Esophagus (tissue), 2 donors: ENCODE results near the gene RILPL2. TPM values are rescaled to one million over a fixed set of nuclear protein-coding genes. Genes with fewer than 3 reads are reported as not detected.
"Not testable (repeated sequence)": the region's sequence is repeated elsewhere in the genome, so short reads cannot be mapped to it uniquely, and the experiment has no call there.

Experiments used
- H3K27ac ChIP-seq, 2 donors: one replicate each; pipeline ENCODE4 v1.5.1; 2013; ENCODE audit warnings: low read depth in 2 of 2, mild to moderate bottlenecking in 2 of 2, inconsistent platforms in 1 of 2, low read length in 1 of 2, moderate library complexity in 1 of 2
- H3K27me3 ChIP-seq, 2 donors: one replicate each; pipeline ENCODE4 v1.6.1; 2013; ENCODE audit warnings: low read length in 2 of 2, control low read depth in 1 of 2, mild to moderate bottlenecking in 1 of 2; ENCODE audit not compliant: insufficient read depth in 2 of 2, control insufficient read depth in 1 of 2
- H3K36me3 ChIP-seq, 2 donors: one replicate each; pipeline ENCODE4 v1.6.1; 2013; ENCODE audit warnings: low read length in 1 of 2; ENCODE audit not compliant: control insufficient read depth in 2 of 2, insufficient read depth in 2 of 2
- H3K4me1 ChIP-seq, 2 donors: one replicate each; pipeline ENCODE4 v1.6.1; 2013; ENCODE audit warnings: low read length in 1 of 2; ENCODE audit not compliant: control insufficient read depth in 2 of 2, insufficient read depth in 2 of 2
- H3K4me3 ChIP-seq, 2 donors: one replicate each; pipeline ENCODE4 v1.5.1; 2013; ENCODE audit warnings: low read length in 2 of 2, mild to moderate bottlenecking in 2 of 2, low read depth in 1 of 2, moderate library complexity in 1 of 2
- H3K9me3 ChIP-seq, 2 donors: one replicate each; pipeline ENCODE4 v1.6.1; 2013; ENCODE audit warnings: mild to moderate bottlenecking in 2 of 2, low read depth in 1 of 2, low read length in 1 of 2, moderate library complexity in 1 of 2; ENCODE audit not compliant: control insufficient read depth in 2 of 2, insufficient read depth in 1 of 2
- WGBS, 2 donors: extraction: QIAGEN DNeasy Blood & Tissue Kit; methylation state at CpG; one replicate each; pipeline ENCODE4 v1.1.7; 2013; 5-methylcytosine and 5-hydroxymethylcytosine counted together
- polyA plus RNA-seq, 2 donors: library from polyadenylated mRNA; stranded (reverse); fragments of 200-250 nt; gene quantifications; one replicate each; pipeline ENCODE4 v1.2.3, GENCODE V29; 2013
- donor health status: healthy with polysubstance abuse.
- donor health status: Bipolar disorder and iron deficiency.

Gene RILPL2
- polyA plus RNA-seq, 2 donors = 1.6 to 2.3 TPM

GRCh38 chr12:123369229-123369628 is 67.3 kb downstream of the RILPL2 start:
- no peak overlapping the region for H3K4me3 ChIP-seq
- no peaks in the 10 kb centered on the region for H3K4me1 ChIP-seq
- H3K9me3 ChIP-seq = no peaks in the 10 kb centered on the region
- H3K27me3 ChIP-seq = no peaks in the 10 kb centered on the region
- H3K36me3 ChIP-seq = no peaks in the 10 kb centered on the region
- H3K27ac ChIP-seq = no peak overlapping the region
- WGBS, 2 donors = 94 to 97% methylated on average over 5 of the region's 5 CpGs

- WGBS, 2 donors = 94 to 97% methylated on average over 7 of the region's 7 CpGs
- not testable (repeated sequence) for H3K27ac ChIP-seq, H3K4me1 ChIP-seq, H3K36me3 ChIP-seq, H3K9me3 ChIP-seq, H3K27me3 ChIP-seq, H3K4me3 ChIP-seq
Observed at GRCh38 chr12:123368431-123368830, 68.1 kb downstream of the RILPL2 start.

GRCh38 chr12:123367511-123367910 is 69.0 kb downstream of the RILPL2 start:
- H3K27ac ChIP-seq = peak overlapping the region in 1 of 2 donors; percentile 3
- 82 to 83% methylated on average over 4 of the region's 4 CpGs for WGBS, 2 donors
- H3K4me1 ChIP-seq = no peaks in the 10 kb centered on the region
- no peak overlapping the region for H3K4me3 ChIP-seq
- H3K9me3 ChIP-seq = no peaks in the 10 kb centered on the region
- no peaks in the 10 kb centered on the region for H3K27me3 ChIP-seq
- H3K36me3 ChIP-seq = no peaks in the 10 kb centered on the region

Other genes starting within 250 kb of the RILPL2 start
- 1 to 10 TPM; 3.9 to 4.0 TPM for gene MPHOSPH9, start 203.5 kb downstream of the RILPL2 start, polyA plus RNA-seq
- gene MTRFR, start 203.2 kb downstream of the RILPL2 start, polyA plus RNA-seq = 10 to 100 TPM in 1 of 2 donors, 1 to 10 TPM in 1; 6.3 to 10.6 TPM
- 100 to 1,000 TPM; 111 to 213 TPM for gene CDK2AP1, start 164.8 kb downstream of the RILPL2 start, polyA plus RNA-seq
- gene SBNO1, start 71.8 kb downstream of the RILPL2 start, polyA plus RNA-seq = 1 to 10 TPM; 4.1 to 4.8 TPM
- gene KMT5A, start 52.6 kb downstream of the RILPL2 start, polyA plus RNA-seq = 10 to 100 TPM; 31.2 to 39.7 TPM
- gene SNRNP35, start 21.5 kb upstream of the RILPL2 start, polyA plus RNA-seq = 10 to 100 TPM; 26.1 to 65.4 TPM
- gene RILPL1, start 97.0 kb upstream of the RILPL2 start, polyA plus RNA-seq = 1 to 10 TPM; 5.6 to 7.3 TPM
- 10 to 100 TPM; 43.2 to 94.7 TPM for gene TMED2, start 147.9 kb upstream of the RILPL2 start, polyA plus RNA-seq
- gene DDX55, start 165.4 kb upstream of the RILPL2 start, polyA plus RNA-seq = 10 to 100 TPM; 10.3 to 15.5 TPM
- 10 to 100 TPM; 25.2 to 32.2 TPM for gene EIF2B1, start 197.0 kb upstream of the RILPL2 start, polyA plus RNA-seq
- gene GTF2H3, start 197.1 kb upstream of the RILPL2 start, polyA plus RNA-seq = 10 to 100 TPM in 1 of 2 donors, 1 to 10 TPM in 1; 4.5 to 10.2 TPM
- 1 to 10 TPM; 1.8 to 2.6 TPM for gene TCTN2, start 234.4 kb upstream of the RILPL2 start, polyA plus RNA-seq